HTR-8/SVneo (cell line): ENCODE results near the gene NAALADL2.
A peak's percentile ranks its signal among the peaks of the same experiment; 100 is the strongest.
"Not testable (repeated sequence)": the region's sequence is repeated elsewhere in the genome, so short reads cannot be mapped to it uniquely, and the experiment has no call there.

Experiments
- DNase-seq: peaks from one replicate; pipeline ENCODE4 v3.0.0; 2011; ENCODE audit warnings: low spot score, mixed read lengths; ENCODE audit not compliant: insufficient read length
- FAIRE-seq: peaks from 2 replicates; lab custom pipeline; 2011; peaks lifted over from hg19 to GRCh38; lab: Jason Lieb, UNC

NAALADL2 gene

GRCh38 chr3:175386630-175387029 is 527.5 kb downstream of the NAALADL2 start:
- DNase-seq (peak; percentile 33), FAIRE-seq (peak; percentile 85)

GRCh38 chr3:175389560-175389959 is 530.4 kb downstream of the NAALADL2 start:
- no peak for DNase-seq
- no peak for FAIRE-seq

- DNase-seq (no peak), FAIRE-seq (no peak)
These were observed 532.5 kb downstream of the NAALADL2 start for GRCh38 chr3:175391601-175392000.

GRCh38 chr3:175392653-175393052 is 533.5 kb downstream of the NAALADL2 start:
- peak; percentile 14 for DNase-seq
- no peak for FAIRE-seq

GRCh38 chr3:175397372-175397771 is 538.2 kb downstream of the NAALADL2 start:
- DNase-seq (no peak), FAIRE-seq (no peak)

- DNase-seq (no peak), FAIRE-seq (no peak)
These were observed 539.5 kb downstream of the NAALADL2 start for GRCh38 chr3:175398676-175399075.

- FAIRE-seq (no peak), DNase-seq (no peak)
These were observed 540.2 kb downstream of the NAALADL2 start for GRCh38 chr3:175399156-175399840.

- FAIRE-seq (no peak), DNase-seq (no peak)
These were observed 544.9 kb downstream of the NAALADL2 start for GRCh38 chr3:175404027-175404426.

- DNase-seq = no peak
- no peak for FAIRE-seq
These were observed 545.5 kb downstream of the NAALADL2 start for GRCh38 chr3:175404621-175405020.

- no peak for DNase-seq
- no peak for FAIRE-seq
These were observed 551.1 kb downstream of the NAALADL2 start for GRCh38 chr3:175410251-175410650.

- FAIRE-seq (no peak), DNase-seq (no peak)
These were observed 552.3 kb downstream of the NAALADL2 start for GRCh38 chr3:175411405-175411804.

GRCh38 chr3:175411946-175412345 is 552.8 kb downstream of the NAALADL2 start:
- FAIRE-seq (no peak), DNase-seq (no peak)

GRCh38 chr3:175413926-175414325 is 554.8 kb downstream of the NAALADL2 start:
- DNase-seq (no peak), FAIRE-seq (no peak)

- DNase-seq (no peak), FAIRE-seq (no peak)
These were observed 557.5 kb downstream of the NAALADL2 start for GRCh38 chr3:175416600-175416999.

- FAIRE-seq (no peak), DNase-seq (no peak)
These were observed 558.3 kb downstream of the NAALADL2 start for GRCh38 chr3:175417426-175417825.

- DNase-seq (no peak), FAIRE-seq (no peak)
These were observed 562.8 kb downstream of the NAALADL2 start for GRCh38 chr3:175421902-175422301.

- FAIRE-seq (no peak), DNase-seq (no peak)
These were observed 563.6 kb downstream of the NAALADL2 start for GRCh38 chr3:175422744-175423143.

GRCh38 chr3:175423848-175424247 is 564.7 kb downstream of the NAALADL2 start:
- FAIRE-seq, DNase-seq: not testable (repeated sequence)

GRCh38 chr3:175426805-175427204 is 567.7 kb downstream of the NAALADL2 start:
- FAIRE-seq (no peak), DNase-seq (no peak)

GRCh38 chr3:175428466-175428865 is 569.3 kb downstream of the NAALADL2 start:
- DNase-seq (no peak), FAIRE-seq (no peak)

GRCh38 chr3:175430983-175431773 is 572.0 kb downstream of the NAALADL2 start:
- DNase-seq = no peak
- FAIRE-seq = no peak
